OCI-LY7 (cell line): ENCODE results near the gene POP4.

Source experiments
- CTCF ChIP-seq: fragments of 200-600 bp; sonication (generic); conservative IDR thresholded peaks from 2 replicates; pipeline ENCODE4 v1.5.1; 2014; ENCODE audit warnings: mild to moderate bottlenecking, antibody characterized with exemption, low read length, moderate library complexity, mixed read lengths
- EZH2phosphoT487 ChIP-seq: fragments of 200-600 bp; sonication (generic); IDR thresholded peaks from 2 replicates; pipeline ENCODE4 v1.6.1; 2018; ENCODE audit warnings: low read depth, borderline replicate concordance, mild to moderate bottlenecking, mixed run types, antibody characterized with exemption, low read length, moderate library complexity, mixed read lengths

DNA sequence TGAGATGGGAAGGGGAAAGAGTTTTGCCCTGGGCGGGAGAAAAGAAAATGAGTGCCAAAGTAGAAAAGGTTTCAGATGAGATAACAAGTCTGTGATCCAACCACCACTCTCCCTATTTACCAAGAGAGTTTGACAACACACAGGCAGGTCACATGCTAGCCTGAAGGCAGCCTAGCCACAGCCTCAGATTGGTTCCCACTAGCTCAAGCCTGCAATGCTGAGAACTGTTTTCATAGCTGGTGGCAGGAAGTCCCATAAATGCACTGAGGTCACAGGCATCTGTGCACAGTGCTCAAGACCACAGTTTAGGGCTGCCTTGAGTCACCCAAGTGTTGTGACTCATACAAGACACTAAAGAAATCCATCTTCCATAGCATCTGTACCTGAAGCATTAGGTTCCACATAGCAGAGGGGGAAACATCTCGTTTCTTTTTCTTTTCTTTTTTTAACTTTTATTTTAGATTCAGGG is 18.5 kb upstream of the POP4 start:
- TF ChIP-seq EZH2phosphoT487 (no peak), CTCF (no peak)
